ENCODE data around the gene TMEM214.

DNA sequence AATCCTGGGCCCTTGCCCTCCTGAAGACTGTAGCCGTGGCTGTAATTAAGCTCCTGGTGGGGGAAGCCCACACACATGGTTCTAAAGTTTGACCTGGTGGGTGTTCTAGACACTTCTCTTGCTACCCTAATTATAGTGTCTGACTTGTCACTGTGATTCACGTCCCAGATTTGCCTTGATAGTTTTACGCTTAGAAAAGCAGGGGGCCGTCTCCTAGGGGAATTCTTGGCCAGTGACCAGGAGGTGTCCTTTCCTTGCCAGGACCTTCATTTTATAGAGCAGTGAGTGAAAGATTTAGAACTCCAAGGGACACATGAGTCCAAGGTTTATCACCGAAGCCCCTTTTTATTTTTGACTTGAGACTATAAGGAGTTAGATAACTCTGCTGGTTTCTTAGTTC lies 9.0 kb downstream of the TMEM214 start:
- TF ChIP-seq CTCF (IDR thresholded peaks at IDR 0.05) = no peak
- TF ChIP-seq POLR2A (IDR thresholded peaks at IDR 0.05) = no peak
